ENCODE measurements around the gene SEC62.

DNA sequence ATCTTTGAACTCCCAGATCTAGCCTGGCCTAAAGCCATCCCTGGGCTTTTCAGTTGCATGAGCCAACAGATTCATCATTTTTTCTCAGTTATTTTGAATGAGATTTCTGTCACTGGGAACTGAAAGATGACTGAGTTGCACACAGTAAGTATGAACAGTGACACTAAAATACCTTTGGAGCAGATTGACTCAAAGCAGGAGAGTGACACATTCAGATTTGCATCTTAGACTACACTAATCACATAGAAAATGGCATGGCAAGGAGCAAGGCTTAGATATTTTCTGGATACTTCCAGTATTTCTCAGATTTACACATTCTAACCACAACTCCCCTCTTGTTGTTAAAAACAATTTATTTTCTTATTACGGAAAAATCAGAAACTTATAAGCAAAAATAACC lies 32.8 kb downstream of the SEC62 start:
- TF ChIP-seq, protein P1, sequence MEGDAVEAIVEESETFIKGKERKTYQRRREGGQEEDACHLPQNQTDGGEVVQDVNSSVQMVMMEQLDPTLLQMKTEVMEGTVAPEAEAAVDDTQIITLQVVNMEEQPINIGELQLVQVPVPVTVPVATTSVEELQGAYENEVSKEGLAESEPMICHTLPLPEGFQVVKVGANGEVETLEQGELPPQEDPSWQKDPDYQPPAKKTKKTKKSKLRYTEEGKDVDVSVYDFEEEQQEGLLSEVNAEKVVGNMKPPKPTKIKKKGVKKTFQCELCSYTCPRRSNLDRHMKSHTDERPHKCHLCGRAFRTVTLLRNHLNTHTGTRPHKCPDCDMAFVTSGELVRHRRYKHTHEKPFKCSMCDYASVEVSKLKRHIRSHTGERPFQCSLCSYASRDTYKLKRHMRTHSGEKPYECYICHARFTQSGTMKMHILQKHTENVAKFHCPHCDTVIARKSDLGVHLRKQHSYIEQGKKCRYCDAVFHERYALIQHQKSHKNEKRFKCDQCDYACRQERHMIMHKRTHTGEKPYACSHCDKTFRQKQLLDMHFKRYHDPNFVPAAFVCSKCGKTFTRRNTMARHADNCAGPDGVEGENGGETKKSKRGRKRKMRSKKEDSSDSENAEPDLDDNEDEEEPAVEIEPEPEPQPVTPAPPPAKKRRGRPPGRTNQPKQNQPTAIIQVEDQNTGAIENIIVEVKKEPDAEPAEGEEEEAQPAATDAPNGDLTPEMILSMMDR (IDR thresholded peaks at IDR 0.05; ENCODE audit: low read length), result no peak
- TF ChIP-seq EZH2phosphoT487 (IDR thresholded peaks at IDR 0.05; ENCODE audit: low read length) (no peak), EZH2 (optimal IDR thresholded peaks at IDR 0.05; ENCODE audit: low read depth, low read length) (no peak)

Measured in MM.1S (cell line).